Osteoblast (primary cell): ENCODE data around the gene NAV2. TPM values are rescaled to one million over a fixed set of nuclear protein-coding genes. Genes with fewer than 3 reads are reported as not detected.

ENCODE experiments used
- DNase-seq: peaks from one replicate; pipeline ENCODE4 v3.0.0; 2011; ENCODE audit warnings: low spot score, mixed read lengths; ENCODE audit not compliant: insufficient read length; ENCODE audit errors: missing footprints
- H2AFZ ChIP-seq: 2 replicates; pipeline ENCODE4 v1.6.0; 2011; ENCODE audit warnings: mild to moderate bottlenecking, low read length
- H3K27ac ChIP-seq: 2 replicates; pipeline ENCODE4 v1.5.1; 2011; ENCODE audit warnings: mild to moderate bottlenecking, low read depth, low read length, moderate library complexity
- H3K27me3 ChIP-seq: 2 replicates; pipeline ENCODE4 v1.6.0; 2012; ENCODE audit warnings: mild to moderate bottlenecking, control low read depth, inconsistent platforms, low read length, moderate library complexity; ENCODE audit not compliant: insufficient read depth
- H3K36me3 ChIP-seq: 2 replicates; pipeline ENCODE4 v1.5.1; 2011; ENCODE audit warnings: mild to moderate bottlenecking, low read length, control low read depth, moderate library complexity; ENCODE audit not compliant: insufficient read depth
- H3K4me1 ChIP-seq: 2 replicates; pipeline ENCODE4 v1.5.1; 2011; ENCODE audit warnings: mild to moderate bottlenecking, low read length, control low read depth, moderate library complexity; ENCODE audit not compliant: insufficient read depth
- H3K4me2 ChIP-seq: 2 replicates; pipeline ENCODE4 v1.6.0; 2011; ENCODE audit warnings: mild to moderate bottlenecking, low read length; ENCODE audit not compliant: insufficient read depth
- H3K4me3 ChIP-seq: fragments of 200-600 bp; sonication (generic); 3 replicates; pipeline ENCODE4 v1.5.1; 2012; ENCODE audit warnings: mild to moderate bottlenecking, low read length, inconsistent platforms; ENCODE audit not compliant: insufficient read depth
- H3K79me2 ChIP-seq: 2 replicates; pipeline ENCODE4 v1.6.0; 2012; ENCODE audit warnings: mild to moderate bottlenecking, low read length, control low read depth, inconsistent platforms; ENCODE audit not compliant: insufficient read depth
- H3K9me3 ChIP-seq: 2 replicates; pipeline ENCODE4 v1.5.1; 2011; ENCODE audit warnings: low read depth, low read length, control low read depth
- H4K20me1 ChIP-seq: 2 replicates; pipeline ENCODE4 v1.6.0; 2012; ENCODE audit warnings: mild to moderate bottlenecking, low read length, control low read depth; ENCODE audit not compliant: insufficient read depth
- total RNA-seq: library from RNA; depleted of rRNA; stranded (reverse); fragments of >200 nt; gene quantifications from 2 replicates; pipeline ENCODE4 v1.2.3, GENCODE V29; 2012
- TF ChIP-seq, protein P1 (sequence below): IDR thresholded peaks from 2 replicates; pipeline ENCODE4 v1.5.1; 2011; ENCODE audit warnings: mild to moderate bottlenecking, low read depth, low read length, moderate library complexity; ENCODE audit errors: extremely low read depth

NAV2 gene
- total RNA-seq, 1 donor, result 8.7 TPM

DNA sequence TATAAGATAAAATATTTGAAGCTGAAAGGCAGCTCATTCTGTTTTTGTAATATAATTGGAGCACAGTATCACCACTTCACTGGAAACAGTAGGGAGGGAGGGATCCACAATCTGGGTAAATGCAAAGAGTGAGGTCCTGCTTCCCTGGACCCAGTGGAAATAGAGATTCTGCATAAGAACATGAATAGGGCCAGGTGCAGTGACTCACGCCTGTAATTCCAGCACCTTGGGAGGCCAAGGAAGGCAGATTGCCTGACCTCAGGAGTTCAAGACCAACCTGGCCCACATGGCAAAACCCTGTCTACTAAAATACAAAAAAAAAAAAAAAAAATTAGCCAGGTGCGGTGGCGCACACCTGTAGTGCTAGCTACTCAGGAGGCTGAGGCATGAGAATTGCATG, 303.9 kb downstream of the NAV2 start:
- no peak overlapping the region for H2AFZ ChIP-seq
- H3K36me3 ChIP-seq, result no peaks in the 10 kb centered on the region
- H3K27me3 ChIP-seq, result no peaks in the 10 kb centered on the region
- H3K79me2 ChIP-seq, result peaks cover 33% of the 10 kb centered on the region
- H3K4me2 ChIP-seq, result no peak overlapping the region
- H3K4me1 ChIP-seq, result peaks cover 7% of the 10 kb centered on the region
- TF ChIP-seq, protein P1, sequence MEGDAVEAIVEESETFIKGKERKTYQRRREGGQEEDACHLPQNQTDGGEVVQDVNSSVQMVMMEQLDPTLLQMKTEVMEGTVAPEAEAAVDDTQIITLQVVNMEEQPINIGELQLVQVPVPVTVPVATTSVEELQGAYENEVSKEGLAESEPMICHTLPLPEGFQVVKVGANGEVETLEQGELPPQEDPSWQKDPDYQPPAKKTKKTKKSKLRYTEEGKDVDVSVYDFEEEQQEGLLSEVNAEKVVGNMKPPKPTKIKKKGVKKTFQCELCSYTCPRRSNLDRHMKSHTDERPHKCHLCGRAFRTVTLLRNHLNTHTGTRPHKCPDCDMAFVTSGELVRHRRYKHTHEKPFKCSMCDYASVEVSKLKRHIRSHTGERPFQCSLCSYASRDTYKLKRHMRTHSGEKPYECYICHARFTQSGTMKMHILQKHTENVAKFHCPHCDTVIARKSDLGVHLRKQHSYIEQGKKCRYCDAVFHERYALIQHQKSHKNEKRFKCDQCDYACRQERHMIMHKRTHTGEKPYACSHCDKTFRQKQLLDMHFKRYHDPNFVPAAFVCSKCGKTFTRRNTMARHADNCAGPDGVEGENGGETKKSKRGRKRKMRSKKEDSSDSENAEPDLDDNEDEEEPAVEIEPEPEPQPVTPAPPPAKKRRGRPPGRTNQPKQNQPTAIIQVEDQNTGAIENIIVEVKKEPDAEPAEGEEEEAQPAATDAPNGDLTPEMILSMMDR, result no peak
- no peak for DNase-seq
- H3K27ac ChIP-seq, result no peak overlapping the region
- H3K4me3 ChIP-seq, result no peak overlapping the region
- H3K9me3 ChIP-seq, result no peaks in the 10 kb centered on the region
- no peaks in the 10 kb centered on the region for H4K20me1 ChIP-seq

DNA sequence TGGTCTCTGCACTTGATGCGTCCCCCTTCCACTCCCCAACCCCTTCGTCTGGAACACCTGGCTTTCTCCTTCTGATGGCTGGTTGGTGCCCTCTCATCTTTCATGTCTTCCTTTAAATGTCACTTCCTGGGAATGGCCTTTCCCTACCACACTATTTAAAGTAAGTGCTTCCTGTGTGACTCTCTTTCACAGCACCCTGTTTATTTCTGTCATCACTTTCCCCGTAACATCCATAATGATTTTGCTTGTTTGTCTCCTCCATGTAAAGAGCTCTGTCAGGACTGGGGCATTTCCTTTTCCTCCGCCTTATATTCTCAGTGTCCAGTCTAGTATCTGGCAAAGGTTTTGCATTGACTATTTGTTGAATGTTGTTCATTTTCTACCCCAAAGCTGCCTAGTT, 304.7 kb downstream of the NAV2 start:
- peaks cover 15% of the 10 kb centered on the region for H3K4me1 ChIP-seq
- H3K27me3 ChIP-seq, result no peaks in the 10 kb centered on the region
- no peak overlapping the region for H3K4me2 ChIP-seq
- H3K36me3 ChIP-seq, result no peaks in the 10 kb centered on the region
- no peaks in the 10 kb centered on the region for H4K20me1 ChIP-seq
- H3K9me3 ChIP-seq, result no peaks in the 10 kb centered on the region
- H3K27ac ChIP-seq, result no peak overlapping the region
- no peak for DNase-seq
- TF ChIP-seq, protein P1, result no peak
- no peak overlapping the region for H2AFZ ChIP-seq
- H3K4me3 ChIP-seq, result no peak overlapping the region
- H3K79me2 ChIP-seq, result peaks cover 41% of the 10 kb centered on the region

DNA sequence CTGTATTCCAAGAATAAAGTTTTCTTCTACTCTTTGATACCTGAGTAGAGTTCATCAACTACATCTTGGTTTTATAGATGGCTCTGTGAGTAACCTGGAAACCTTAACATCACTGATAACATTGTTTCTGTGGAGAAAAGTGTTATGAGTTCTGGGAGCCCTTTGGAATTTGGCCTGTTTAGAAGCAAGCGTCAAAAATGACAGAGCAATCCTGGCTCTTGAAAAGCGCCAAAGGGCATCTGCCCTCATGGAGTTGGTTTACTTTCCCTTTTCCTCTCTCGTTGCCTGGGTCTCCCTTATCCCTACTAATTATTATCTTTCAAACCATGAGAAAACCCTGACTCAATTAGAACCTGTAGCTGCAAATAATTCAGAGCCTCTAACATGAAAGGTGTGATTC, 307.6 kb downstream of the NAV2 start:
- H2AFZ ChIP-seq, result no peak overlapping the region
- TF ChIP-seq, protein P1, result no peak
- peaks cover 17% of the 10 kb centered on the region for H3K4me1 ChIP-seq
- H3K27me3 ChIP-seq, result no peaks in the 10 kb centered on the region
- H3K4me3 ChIP-seq, result no peak overlapping the region
- H3K4me2 ChIP-seq, result no peak overlapping the region
- no peak overlapping the region for H3K27ac ChIP-seq
- H3K9me3 ChIP-seq, result no peaks in the 10 kb centered on the region
- no peaks in the 10 kb centered on the region for H4K20me1 ChIP-seq
- no peak for DNase-seq
- H3K36me3 ChIP-seq, result no peaks in the 10 kb centered on the region
- peaks cover 60% of the 10 kb centered on the region for H3K79me2 ChIP-seq

DNA sequence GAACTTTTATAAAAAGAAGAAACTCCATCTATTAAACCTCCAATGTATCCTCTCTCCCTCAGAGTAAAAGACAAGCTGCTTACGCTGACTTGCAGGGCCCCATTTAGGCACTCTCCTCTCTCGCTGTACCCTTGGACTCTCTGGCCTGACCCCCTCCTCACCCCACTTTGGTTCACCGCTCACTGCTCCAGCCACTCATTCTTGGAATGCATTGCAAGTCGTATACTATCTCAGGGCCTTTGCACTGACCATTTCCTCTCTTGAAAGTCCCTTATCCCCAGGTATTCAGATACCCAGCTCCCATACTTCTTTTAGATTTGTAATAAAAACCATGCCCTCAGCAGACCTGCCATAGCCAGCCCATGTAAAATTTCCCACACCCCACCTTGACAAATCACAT, 308.1 kb downstream of the NAV2 start:
- no peak for DNase-seq
- TF ChIP-seq, protein P1, result no peak
- H4K20me1 ChIP-seq, result peaks cover 2% of the 10 kb centered on the region
- H3K36me3 ChIP-seq, result no peaks in the 10 kb centered on the region
- peaks cover 62% of the 10 kb centered on the region for H3K79me2 ChIP-seq
- no peaks in the 10 kb centered on the region for H3K27me3 ChIP-seq
- H3K27ac ChIP-seq, result no peak overlapping the region
- H3K4me2 ChIP-seq, result no peak overlapping the region
- no peak overlapping the region for H2AFZ ChIP-seq
- no peak overlapping the region for H3K4me3 ChIP-seq
- H3K4me1 ChIP-seq, result peaks cover 14% of the 10 kb centered on the region
- no peaks in the 10 kb centered on the region for H3K9me3 ChIP-seq
